GM18873 (cell line): ENCODE results near the gene SEBOX.

ENCODE experiments used
- ATAC-seq: cut with Tn5 transposase; IDR thresholded peaks from one replicate; pipeline ENCODE4 v1.9.1; 2021; ENCODE audit warnings: mild to moderate bottlenecking, moderate library complexity, moderate number of reproducible peaks; ENCODE audit not compliant: unreplicated experiment, low FRiP score

Gene SEBOX

GRCh38 chr17:28394337-28395116 lies 29.5 kb upstream of the SEBOX start:
- no peak for ATAC-seq

GRCh38 chr17:28392491-28392890 lies 27.5 kb upstream of the SEBOX start:
- no peak for ATAC-seq

- ATAC-seq, result no peak
Observed at GRCh38 chr17:28391401-28391800, 26.4 kb upstream of the SEBOX start.

GRCh38 chr17:28390984-28391383 lies 26.0 kb upstream of the SEBOX start:
- ATAC-seq, result no peak

GRCh38 chr17:28390563-28390962 lies 25.6 kb upstream of the SEBOX start:
- no peak for ATAC-seq

GRCh38 chr17:28390141-28390540 lies 25.1 kb upstream of the SEBOX start:
- no peak for ATAC-seq

GRCh38 chr17:28388106-28388505 lies 23.1 kb upstream of the SEBOX start:
- no peak for ATAC-seq

GRCh38 chr17:28386391-28386790 lies 21.4 kb upstream of the SEBOX start:
- ATAC-seq, result no peak

GRCh38 chr17:28385406-28385805 lies 20.4 kb upstream of the SEBOX start:
- no peak for ATAC-seq

GRCh38 chr17:28385037-28385400 lies 20.0 kb upstream of the SEBOX start:
- no peak for ATAC-seq

GRCh38 chr17:28384281-28385036 lies 19.5 kb upstream of the SEBOX start:
- ATAC-seq, result no peak

GRCh38 chr17:28381141-28381825 lies 16.3 kb upstream of the SEBOX start:
- ATAC-seq, result no peak

- ATAC-seq, result no peak
Observed at GRCh38 chr17:28379814-28380801, 15.1 kb upstream of the SEBOX start.

GRCh38 chr17:28372945-28373274 lies 7.9 kb upstream of the SEBOX start:
- ATAC-seq, result no peak

- no peak for ATAC-seq
Observed at GRCh38 chr17:28372203-28372944, 7.4 kb upstream of the SEBOX start.

- ATAC-seq, result no peak
Observed at GRCh38 chr17:28371245-28372202, 6.5 kb upstream of the SEBOX start, which contains the start of gene SARM1. Gene SARM1, plus strand, starts transcription at chr17:28371694. Its CDS starts 339 bp downstream, at chr17:28372033.

GRCh38 chr17:28370744-28371103 lies 5.7 kb upstream of the SEBOX start:
- no peak for ATAC-seq

GRCh38 chr17:28370035-28370743 lies 5.2 kb upstream of the SEBOX start, which contains the start of gene VTN:
Gene VTN, minus strand, starts transcription at chr17:28370307. Its CDS starts 104 bp downstream, at chr17:28370203.
- ATAC-seq, result no peak
